GM21619 (cell line): ENCODE measurements around the gene TCF7L1.

Experiments used
- ATAC-seq: cut with Tn5 transposase; IDR thresholded peaks from one replicate; pipeline ENCODE4 v1.9.1; 2021; ENCODE audit not compliant: unreplicated experiment

TCF7L1 gene

DNA sequence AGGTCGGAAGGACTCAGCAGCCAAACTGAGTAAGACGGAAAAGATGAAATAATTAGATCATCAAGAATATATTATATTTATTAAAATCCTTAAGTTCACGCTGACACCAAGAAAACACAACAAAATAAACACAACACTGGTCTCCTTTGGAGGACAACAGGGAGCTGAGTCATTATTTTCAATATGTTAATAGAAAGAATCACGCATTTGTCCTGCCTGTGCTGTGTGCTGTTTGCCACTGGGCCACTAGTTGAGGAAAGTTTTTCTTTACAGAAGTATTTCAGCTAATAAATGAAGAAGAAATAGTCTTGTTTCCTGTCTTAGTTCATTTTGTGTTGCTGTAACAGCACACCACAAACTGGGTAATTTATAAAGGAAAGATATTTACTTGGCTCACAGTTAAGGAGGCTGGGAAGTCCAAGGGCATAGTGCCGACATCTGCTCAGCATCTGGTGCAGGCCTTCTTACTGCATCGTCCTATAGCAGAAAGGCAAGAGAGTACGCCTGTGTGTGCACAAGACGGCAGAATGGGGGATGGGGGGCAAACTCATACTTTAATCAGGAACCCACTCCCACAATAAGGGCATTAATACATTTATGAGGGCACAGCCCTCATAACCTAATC lies 88.0 kb downstream of the TCF7L1 start:
- ATAC-seq, result no peak

DNA sequence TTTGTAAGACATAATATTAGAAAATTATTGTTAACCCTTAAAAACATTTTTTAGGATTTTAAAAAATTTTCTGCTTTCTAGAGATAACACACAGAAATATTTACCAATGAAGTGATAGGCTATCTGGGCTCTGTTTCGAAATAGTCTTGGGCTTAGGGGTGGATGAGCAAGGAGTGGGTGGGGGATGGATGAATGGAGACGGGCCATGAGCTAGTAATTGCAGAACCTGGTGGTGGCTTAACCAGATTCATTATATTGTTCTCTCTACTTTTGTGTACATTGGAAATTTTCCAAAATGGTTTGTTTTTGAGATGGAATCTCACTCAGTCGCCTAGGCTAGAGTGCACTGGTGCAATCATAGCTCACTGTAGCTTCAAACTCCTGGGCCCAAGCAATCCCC lies 89.6 kb downstream of the TCF7L1 start:
- no peak for ATAC-seq

DNA sequence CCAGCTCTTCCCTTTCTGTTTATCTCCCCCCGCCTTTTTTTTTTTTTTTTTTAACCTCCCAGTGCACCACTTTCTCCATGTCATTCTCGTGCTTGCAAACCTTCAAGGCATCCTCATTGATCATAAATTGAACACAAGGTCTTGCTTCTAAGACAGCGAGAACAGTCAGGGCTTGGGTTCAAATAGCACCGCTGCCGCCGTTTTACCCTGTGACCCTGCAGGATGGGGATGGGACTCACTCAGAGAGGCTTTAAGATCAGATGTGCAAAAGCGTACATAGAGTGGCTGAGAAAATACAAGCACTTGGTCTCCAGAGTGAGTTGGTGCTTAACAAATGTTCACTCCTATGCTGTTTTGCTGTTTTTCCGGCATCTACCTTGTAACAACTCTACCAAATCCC lies 93.6 kb downstream of the TCF7L1 start:
- ATAC-seq, result no peak

DNA sequence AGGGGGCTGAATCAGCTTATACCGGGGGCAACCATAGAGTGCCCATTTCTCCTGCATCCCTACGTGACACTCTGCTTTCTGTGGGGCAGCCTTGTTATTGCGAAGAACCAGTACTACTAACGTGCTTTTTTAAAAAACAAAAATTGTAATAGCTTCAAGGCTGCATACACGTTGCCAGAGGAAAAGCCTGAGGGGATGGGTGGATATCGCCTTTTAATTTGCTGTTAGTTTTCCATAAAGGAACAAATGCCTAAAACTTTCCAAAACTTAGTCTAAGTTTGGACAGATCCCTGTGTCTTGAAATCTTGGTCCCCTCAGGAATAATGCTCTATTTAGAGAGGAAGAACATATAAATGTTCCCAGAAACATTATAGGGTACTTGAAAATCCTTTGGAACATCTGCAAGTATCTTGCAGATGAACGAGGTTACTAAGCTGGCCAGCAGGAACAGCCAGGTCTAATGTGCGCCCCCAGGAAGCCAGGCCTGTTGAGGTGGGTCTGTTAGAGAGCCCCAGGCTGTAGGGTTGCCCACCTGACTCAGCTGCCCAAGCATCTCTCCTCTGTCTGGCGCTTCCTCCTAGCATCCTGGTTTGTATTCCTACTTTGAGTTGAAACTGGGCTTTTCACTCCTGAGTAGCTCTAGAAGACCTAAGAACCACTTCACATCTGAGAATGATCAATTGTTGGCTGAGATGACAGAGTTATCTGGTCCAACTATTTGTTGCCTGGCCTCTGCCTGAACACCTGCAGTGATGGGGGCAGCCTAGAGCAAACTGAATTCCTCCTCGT lies 97.7 kb downstream of the TCF7L1 start:
- no peak for ATAC-seq

DNA sequence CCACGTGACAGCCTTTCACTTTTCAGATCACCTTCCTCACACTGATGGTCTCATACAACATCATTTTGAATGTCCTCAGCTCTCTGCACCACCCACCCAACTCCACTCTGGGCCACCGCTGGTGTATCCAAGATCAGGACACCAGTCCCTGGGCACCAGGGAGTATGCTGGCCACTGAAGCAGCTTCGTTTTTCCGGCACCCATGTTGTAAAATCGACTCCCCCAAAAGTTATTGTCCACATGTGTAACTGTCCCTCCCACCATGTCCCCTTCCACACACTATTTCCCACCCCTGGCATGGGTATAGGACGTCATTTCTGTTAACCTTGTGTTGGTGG lies 98.2 kb downstream of the TCF7L1 start:
- ATAC-seq, result no peak

DNA sequence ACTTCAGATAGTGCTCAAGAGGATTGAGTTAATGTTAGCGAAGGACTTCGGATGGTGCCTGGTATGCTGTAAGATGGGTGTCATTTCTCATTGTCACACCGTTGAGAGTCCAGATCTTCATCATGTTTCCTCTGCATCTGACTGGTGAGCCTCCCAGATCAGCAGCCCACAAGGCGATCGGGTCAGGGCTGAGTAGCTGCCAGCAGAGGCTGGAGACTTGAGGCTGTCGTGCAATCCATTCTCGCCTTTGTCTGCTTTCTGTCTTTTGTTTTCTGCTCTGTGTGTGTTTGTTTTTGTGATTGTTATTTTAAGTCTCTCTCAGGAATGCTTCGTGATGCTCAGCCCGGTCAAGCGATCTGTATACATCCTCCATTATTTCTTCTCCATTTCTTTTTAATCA lies 98.8 kb downstream of the TCF7L1 start:
- ATAC-seq, result no peak

DNA sequence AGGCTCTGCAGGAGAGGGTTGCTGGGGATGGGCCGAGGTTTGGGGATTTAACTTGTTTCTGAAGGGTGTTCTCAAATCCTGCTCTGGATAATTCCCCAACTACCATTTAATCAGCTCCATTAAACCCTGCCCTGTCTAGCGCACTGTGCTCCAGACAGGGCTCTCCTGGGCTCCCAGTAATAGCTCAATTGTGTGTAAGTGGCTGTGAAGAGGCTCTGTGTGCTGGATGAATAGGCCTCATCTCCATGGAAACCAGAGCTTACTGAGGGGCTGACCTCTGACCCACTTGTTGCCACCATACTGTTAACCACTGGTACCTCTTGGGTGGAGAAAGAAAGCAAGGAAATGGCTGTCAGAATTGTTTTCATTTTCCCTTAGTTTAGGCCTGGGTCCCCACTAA lies 101.7 kb downstream of the TCF7L1 start:
- ATAC-seq, result no peak

DNA sequence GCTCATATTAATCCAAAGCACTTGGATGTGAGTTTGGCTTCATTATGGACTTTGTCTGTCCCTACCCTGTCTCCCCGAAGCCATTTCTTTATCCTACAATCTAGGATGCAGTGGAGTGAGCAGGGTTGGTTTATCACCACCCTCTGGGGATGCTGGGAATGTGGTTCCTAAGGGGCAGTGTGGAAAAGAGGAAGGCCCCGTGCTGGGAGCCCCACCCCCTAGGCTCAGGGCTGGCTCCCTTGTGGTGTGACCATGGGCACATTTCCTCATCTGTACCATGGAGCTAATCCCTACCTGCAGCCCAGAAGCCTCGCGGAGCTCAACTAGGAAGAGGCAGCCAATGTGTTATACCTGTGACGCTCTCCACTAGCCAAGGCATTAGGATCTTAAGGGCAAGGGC lies 102.1 kb downstream of the TCF7L1 start:
- ATAC-seq, result no peak

DNA sequence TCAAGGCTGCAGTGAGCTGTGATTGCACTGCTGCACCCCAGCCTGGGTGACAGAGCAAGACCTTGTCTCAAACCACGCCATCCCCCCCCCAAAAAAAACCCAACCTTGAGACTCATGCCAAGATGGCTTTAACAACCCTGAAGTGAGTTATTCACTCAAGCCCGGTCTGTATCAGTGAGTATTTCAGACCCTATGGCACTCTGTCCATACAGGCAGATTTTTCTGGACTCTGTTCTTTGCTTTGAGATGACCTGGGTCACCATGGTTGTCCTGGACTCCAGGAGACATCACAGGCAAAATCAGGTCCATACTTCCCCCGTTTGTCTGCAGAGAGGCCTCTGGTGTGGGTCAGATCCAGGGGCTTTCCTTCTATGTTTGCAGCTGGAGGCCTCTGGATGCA lies 102.9 kb downstream of the TCF7L1 start:
- ATAC-seq, result no peak

DNA sequence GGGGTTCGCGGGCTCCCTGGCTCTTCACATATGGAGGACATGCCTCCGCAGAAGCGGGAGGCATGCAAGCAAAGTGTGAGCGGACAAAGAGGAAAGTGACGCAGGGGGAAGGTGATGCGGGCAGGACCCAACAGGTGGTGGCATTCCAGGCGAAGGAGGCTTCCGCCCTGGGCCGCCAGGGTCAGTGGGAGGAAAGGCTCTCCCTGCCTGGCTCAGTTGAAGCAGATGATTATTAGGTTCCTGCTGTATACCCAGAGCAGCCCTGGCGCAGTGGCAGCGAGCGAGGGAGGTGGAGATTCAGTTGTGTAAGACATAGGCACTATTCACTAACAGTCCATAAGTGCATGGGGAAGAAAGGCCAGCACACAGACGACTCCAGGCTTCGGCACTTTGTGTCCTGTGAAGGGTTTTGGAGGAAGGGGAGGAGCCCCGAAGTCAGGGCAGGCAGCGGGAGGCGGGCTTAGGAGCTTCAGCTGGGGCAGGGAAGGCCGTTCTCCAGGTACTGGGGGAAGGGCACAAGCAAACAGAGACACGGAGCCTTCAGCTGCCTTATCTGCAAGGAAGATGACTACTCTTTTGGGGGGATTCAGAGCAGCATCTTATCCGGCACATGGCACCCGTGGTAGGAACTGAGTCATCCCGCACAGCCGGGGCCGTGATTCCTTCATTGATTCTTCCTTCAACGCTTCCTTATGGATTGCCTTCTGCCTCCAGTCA lies 104.8 kb downstream of the TCF7L1 start:
- ATAC-seq, result no peak

DNA sequence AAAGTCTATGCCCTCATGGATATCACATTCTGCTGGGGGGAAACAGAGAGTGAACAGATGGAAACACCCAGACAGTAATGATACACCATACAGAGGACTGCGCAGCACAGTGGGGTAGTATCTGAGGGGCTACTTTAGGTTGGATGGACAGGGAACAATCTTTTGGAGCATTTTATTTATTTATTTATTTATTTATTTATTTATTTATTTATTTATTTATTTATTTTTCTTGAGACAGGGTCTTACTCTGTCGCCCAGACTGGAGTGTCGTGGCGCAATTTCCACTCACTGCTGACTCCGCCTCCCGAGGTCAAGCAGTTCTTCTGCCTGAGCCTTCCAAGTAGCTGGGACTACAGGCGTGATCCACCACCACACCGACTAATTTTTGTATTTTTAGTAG lies 105.4 kb downstream of the TCF7L1 start:
- no peak for ATAC-seq

DNA sequence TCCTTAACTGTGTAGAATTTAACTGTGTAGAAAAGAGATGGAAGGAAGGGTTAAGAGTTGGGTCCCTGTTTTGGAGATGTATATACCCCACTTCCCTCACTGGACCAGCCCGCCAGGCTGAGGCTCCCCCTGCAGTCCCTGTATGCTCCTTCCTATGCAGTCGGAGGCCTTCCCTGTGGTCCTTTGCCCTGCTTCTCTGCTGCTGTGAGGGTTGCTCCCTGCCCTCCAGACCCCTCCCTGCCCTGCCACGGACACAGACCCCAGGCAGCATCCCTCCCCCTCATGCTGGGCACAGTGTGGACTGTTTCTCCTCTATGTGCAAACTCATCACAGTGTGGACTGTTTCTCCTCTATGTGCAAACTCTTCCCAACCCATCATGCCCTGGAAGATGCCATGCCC lies 105.9 kb downstream of the TCF7L1 start:
- no peak for ATAC-seq

DNA sequence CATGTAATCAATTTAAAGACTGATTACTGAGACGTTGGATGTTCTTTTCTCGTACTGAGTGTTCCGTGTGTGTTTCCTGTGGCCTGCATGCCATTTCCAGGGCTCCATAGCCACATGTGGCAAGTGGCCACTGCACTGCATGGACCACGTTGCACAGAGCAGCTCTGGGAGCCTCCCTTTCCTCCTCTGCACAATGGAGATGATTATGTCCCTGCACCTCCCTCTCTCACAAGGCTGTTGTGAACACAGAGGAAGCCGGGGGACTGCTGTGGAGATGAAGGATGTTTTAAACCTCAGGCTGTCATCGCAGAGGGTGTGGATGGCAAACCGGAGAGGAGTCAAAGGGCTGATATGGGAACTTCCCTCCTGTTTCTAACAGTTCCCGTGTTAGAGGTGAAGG lies 106.9 kb downstream of the TCF7L1 start:
- ATAC-seq, result no peak

DNA sequence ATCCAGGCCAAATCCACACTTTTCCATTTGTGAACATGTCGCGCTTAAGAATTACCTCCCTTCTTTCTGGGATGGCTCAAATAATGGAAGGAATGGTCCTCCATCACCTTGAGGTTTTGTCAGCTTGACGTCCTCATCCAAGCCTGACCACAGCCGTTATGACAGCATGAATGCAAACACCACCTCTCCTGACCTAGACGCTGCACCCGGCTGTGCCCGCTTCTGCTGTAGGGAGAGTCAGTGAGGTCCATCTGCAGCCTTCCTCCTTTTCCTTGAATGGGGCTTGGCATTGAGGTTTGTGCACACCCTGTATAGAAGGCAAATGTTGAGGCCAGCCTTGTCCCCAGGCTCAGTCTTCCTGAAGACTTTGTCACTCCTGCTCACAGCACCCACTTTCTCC lies 109.1 kb downstream of the TCF7L1 start:
- no peak for ATAC-seq

DNA sequence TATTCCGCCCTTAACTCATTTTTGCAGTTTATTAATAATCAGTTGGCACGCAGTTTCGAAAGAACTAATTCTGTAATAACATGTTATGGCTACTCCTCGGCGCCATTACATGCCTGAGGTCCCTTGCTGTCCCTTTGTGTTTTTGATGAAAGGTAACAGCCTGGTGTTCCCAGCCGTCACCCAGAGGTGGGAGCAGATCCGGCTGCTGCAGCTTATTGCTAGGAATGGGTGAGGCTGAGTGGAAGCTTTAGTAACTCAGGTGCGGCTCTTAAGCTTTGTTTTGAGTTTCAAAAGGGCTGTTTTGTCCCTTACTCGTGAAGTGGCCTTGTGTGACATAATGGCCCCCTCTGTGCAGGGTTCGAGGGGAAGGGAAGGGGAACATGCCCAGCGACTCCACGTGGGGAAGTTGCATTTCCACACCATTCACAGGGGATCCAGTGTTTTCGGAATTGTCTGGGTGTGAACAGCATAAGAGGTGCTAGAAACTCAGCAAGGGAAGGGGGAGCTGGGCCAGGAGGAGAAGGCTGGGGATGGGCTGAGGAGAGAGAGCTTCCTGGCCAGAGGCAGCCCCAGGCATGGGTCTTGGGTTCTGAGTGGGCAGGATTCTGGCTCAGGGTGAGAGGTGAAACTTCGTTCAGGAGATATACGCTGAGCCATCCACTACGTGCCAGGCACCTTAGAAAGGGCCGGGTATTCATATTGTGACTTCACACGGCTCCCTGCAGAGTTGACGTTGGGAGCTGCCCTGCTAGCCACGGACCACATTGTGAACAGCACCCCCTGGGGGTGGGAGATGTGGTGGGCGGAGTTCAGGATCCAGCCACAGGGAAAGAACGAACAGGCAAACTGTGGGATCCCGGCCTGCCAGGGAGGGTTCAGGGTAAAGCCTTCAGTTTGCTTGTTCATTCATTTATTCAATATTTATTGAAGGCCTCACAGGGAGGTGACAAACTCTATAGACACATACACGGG lies 110.2 kb downstream of the TCF7L1 start:
- ATAC-seq, result no peak

DNA sequence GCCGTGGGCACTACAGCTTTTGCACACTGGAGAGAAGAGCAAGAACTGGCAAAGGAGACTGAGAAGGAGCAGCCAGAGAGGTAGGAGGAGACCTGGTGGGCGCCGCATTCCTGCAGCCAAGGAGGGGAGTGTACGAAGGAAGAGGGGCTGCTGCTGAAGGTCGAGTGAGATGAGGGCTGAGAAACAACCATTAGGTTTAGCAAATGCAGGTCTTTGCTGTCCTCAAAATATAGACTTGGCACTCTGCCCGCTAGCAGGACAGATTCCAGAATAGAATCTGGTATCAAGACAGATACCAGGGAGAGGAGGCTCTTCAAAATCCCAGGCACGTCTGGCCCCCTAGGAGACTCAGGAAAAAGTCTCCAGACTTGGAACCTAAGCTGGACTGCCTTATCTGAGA lies 111.6 kb downstream of the TCF7L1 start:
- no peak for ATAC-seq

DNA sequence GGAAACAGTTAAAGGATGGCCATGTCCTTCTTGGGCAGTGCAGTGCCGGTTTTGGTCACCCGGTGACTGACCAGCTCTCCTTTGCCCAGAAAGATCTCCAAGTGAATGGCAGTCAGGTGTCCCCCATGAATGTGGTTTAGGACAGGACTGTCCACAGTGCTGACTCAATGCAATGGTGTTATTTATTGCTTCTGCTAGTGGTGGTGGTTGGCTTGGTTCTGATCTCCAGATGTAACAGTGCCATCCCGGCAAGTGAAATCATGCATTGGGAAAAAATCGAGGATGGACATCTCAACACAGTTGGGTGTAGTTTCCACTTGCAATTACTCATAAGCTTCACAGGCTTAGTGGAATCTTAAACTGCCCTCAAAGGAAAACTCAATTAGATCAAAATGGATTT lies 112.7 kb downstream of the TCF7L1 start:
- no peak for ATAC-seq

DNA sequence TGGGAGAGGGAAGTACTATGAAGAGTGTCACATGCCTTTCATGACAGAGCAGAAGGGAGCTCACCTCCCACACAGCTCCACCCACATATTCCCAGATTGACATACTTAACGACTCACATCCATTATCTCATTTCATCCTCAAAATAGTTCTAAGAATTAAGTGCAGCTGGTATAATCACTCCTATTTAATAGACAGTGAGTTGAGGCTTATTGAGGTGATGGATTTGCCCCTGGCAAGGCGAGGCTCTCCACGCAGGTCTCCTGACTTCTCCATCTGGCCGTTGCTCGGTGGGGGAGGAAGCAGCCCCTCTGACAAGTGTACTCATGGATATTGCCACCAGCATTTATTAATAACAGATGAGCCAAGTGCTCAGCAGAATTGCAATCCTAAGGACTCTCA lies 113.2 kb downstream of the TCF7L1 start:
- no peak for ATAC-seq

DNA sequence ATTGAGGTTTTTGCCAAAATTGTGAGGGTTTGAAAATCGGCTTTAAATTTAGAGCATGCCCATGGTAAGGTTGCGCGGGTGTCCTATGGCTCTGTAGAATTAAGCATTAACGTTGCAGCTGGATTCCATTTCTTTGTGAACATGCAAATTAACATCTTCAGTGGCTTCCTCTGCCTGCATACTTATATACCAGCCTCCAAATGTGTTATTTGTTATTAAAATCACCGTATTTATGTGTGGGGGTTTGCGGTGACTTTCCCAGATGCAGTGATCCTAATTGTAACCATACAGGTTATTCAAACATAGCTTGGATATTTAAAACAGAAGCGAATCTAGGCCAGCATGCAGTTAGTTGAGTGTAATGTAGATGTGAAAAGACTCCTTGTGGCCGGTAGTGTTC lies 114.4 kb downstream of the TCF7L1 start:
- ATAC-seq, result no peak

DNA sequence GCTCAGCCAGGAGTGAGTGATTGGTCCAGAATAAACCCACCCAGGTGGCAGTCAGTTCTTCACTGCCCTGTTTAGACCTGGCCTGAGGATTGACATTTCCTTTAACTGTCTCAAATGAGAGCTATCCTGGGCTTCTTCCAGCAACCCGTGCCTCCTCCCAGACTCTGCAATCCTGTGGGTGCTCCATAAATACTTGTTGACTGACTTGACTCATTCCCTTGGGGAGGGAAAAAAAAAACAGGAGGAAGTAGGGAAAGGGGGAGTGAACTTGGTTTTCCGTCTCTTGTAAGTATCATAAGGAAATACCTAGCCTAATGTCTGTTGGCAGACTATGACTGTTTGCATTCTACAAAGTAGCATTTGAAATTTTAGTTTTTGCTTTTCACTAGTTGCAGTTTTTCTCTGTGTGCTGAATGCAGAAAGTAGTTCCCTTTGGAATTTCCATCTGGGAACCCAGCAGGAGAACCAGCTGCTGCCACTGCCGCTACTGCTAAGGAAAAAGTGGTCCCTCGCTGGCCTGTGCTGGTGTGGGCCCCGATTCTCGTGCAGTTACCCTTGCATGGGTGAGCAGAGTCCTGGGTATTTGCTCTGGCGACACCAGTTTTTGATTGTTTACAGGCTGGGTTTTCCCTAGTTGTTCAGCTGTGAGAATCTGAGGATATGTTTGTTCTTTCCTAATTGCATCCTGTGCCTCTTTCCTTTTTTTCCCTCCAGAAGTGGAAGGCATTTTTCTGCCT lies 115.7 kb downstream of the TCF7L1 start:
- no peak for ATAC-seq

DNA sequence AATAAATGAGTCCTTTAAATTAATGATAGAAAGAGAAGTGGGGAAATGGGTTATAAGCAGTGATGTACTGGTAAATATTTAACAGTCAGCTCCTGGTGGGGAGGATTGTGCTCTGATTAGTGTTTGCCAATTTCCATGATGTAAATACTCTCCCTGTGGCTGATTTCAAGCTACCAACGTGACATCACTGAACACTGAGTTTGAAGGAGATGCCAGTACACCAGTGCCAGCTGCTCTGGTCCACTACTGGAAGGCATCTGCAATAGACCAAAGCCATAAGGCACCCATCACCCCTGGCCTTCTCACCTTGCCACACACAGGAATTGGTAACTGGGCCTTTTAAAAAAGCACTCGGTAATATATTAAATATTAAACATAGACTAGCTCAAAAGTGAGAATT lies 116.9 kb downstream of the TCF7L1 start:
- ATAC-seq, result no peak
